HG02943 (cell line): ENCODE results near the gene SHROOM3.
"Not testable (repeated sequence)": the region's sequence is repeated elsewhere in the genome, so short reads cannot be mapped to it uniquely, and the experiment has no call there.

Experiments used
- ATAC-seq: cut with Tn5 transposase; IDR thresholded peaks from one replicate; pipeline ENCODE4 v1.9.1; 2021; ENCODE audit warnings: mild to moderate bottlenecking, low read depth, moderate library complexity; ENCODE audit not compliant: unreplicated experiment

The SHROOM3 gene

GRCh38 chr4:76443376-76443775, 8.3 kb downstream of the SHROOM3 start:
- ATAC-seq, result no peak

- ATAC-seq, result no peak
Observed at GRCh38 chr4:76445911-76446310, 10.9 kb downstream of the SHROOM3 start.

DNA sequence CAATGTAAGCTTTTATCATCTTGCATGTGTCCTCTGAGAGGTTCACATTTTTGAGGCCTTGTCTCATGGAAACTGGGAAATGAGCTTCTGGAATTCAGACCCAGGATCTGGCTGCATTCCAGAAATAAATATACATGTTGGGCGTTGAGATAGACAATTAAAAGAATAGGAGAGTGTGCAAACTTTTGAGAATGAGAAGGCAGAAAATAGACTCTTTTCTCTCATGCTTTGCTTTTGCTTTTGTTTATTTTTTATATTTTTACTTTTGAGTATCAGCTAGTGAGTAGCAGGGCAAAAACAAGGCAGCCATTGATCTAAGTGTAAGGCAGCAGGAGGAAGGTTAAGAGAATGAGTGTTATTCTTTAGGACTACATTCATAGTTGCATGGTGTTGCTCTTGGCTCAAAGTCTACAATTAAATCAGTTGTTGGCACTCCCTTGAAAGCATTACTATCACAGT, 12.4 kb downstream of the SHROOM3 start:
- no peak for ATAC-seq

GRCh38 chr4:76448211-76448610, 13.2 kb downstream of the SHROOM3 start:
- no peak for ATAC-seq

- no peak for ATAC-seq
Observed at GRCh38 chr4:76449362-76449767, 14.3 kb downstream of the SHROOM3 start.

DNA sequence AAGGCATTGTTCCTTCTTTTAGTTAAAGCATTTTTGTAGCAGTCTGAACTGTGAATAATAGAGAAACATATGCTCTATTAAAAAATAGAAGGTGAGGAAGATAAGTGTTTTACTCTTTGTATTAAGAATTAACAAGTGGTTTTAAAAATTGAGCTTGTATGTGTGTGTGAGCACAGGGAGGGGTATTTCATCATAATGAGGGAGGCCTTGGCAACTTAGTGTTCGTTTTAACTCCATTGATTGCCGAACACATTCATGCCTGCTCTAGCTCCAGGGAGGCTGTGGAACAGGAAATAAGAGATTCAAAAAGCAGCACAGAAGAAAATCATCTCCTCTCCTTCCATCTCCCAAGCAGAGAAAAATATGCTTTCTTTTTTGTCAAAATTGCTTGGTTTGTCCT, 14.8 kb downstream of the SHROOM3 start:
- no peak for ATAC-seq

DNA sequence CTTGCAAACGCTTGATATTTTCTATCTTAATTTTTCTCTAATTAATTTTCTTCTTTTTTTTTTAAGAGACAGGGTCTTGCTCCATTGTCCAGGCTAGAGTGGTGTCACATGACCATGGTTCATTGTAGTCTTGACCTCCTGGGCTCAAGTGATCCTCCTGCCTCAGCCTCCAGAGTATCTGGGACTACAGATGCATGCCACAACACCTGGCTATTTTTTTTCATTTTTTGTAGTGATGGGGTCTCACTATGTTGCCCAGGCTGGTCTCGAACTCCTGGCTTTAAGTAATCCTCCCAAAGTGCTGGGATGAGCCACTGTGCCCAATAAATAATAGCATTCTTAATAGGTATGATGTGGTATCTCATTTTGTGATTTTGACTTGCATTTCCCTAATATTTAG, 18.2 kb downstream of the SHROOM3 start:
- ATAC-seq, result no peak

DNA sequence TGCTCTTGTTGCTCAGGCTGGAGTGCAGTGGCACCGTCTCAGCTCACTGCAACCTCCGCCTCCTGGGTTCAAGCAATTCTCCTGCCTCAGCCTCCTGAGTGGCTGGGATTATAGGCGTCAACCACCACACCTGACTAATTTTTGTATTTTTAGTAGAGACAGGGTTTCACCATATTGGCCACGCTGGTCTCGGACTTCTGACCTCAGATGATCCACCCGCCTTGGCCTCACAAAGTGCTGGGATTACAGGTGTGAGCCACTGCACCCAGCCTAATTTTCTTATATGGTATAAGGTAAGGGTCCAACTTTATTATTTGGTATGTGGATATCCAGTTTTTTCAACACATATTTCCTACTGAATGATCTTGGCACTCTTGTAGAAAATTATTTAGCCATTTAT, 19.0 kb downstream of the SHROOM3 start:
- not testable (repeated sequence) for ATAC-seq

GRCh38 chr4:76457885-76458284, 22.9 kb downstream of the SHROOM3 start:
- ATAC-seq, result no peak

DNA sequence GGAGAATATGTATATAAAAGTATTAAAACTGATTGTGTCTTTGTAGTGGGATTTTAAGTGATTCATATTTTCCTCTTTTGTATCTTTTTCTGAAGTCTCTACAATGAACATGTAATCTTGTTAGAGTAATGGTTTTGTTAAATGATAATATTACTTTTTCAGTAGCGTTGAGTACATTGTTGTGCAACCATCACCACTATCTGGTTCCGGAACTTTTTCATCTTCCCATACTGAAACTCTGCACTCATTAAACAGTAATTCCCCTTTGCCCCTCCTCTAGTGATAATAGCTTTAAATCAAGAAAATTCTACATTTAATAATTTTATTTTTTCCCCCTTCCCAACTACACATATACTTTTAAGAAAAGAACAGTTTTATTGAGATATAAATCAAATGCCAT, 23.3 kb downstream of the SHROOM3 start:
- ATAC-seq, result no peak

- no peak for ATAC-seq
Observed at GRCh38 chr4:76458825-76459224, 23.8 kb downstream of the SHROOM3 start.

- no peak for ATAC-seq
Observed at GRCh38 chr4:76459291-76459723, 24.3 kb downstream of the SHROOM3 start.

DNA sequence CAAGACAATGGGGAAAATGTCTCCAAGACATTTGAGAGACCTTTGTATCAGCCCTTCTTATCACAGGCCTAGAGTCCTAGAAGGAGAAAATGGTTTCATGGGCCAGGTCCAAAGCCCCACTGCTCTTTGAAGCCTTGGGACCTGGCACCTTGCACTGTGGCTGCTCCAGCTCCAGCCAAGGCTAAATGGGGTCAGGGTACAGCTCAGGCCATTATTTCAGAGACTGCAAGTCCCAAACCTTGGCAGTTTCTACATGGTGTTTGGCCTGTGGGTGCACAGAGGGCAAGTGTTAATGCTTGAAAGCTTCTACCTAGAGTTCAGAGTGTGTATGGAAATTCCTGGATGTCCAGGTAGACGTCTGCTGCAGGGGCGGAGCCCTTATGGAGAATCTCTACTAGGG, 28.5 kb downstream of the SHROOM3 start:
- no peak for ATAC-seq

DNA sequence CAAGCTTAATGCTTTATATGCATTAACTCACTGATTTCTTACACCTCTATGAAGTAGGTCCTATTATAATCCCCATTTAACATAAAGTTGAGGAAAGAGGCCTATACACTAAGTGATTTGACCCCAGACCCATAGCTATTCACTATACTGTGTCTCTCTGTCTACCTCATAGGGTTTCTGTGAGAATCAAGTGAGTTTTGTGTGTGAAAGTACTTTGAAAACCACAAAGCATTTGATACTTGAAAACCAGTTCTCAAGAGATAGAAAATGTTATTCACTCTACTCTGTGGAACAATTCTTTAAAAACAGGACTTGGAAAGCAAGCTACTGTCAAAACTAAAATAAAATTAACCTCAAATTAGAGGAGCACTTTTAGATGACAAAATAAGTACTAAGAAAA, 35.0 kb downstream of the SHROOM3 start:
- no peak for ATAC-seq

DNA sequence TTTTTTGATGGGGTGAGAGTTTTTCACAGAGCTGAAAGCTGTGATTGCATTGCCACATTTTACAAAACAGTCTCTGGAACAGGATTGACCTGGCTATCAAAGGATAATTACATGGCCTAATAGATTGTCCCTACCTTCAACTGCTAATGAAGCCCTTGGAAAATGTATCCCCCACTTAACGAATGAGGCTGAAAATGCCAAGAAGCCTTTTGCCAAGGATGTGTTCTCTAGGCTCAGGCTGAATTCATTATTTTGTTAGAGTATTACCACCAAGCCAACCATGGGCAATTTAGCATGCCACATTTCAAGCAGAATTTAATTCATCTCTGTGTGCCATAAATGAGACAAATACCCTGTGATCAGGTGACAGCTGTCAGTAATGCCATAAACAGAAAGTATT, 35.5 kb downstream of the SHROOM3 start:
- no peak for ATAC-seq

- ATAC-seq, result no peak
Observed at GRCh38 chr4:76476571-76476970, 41.5 kb downstream of the SHROOM3 start.

- ATAC-seq, result no peak
Observed at GRCh38 chr4:76484654-76485053, 49.6 kb downstream of the SHROOM3 start.

DNA sequence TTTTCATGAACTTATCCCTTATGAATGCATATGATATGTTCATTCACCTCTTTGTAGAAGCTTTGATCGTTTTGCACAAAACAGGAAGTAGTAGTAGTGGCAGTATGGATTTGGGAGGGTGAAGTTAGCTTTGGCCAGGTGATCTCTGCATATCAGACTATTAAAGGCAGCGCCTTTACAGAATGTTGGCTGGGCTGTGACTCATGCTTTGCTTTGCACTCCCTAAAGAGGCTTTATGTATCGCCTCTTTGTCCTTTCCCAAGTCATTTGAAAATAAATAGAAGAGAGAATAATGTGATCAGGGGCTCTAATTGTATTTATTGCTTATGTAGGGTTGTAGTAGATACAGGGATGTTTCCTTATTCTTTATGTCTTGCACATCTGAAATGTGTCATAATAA, 50.4 kb downstream of the SHROOM3 start:
- ATAC-seq, result no peak

- no peak for ATAC-seq
Observed at GRCh38 chr4:76486588-76487276, 51.7 kb downstream of the SHROOM3 start.

GRCh38 chr4:76487621-76488020, 52.6 kb downstream of the SHROOM3 start:
- ATAC-seq, result no peak

- ATAC-seq, result no peak
Observed at GRCh38 chr4:76488455-76488854, 53.4 kb downstream of the SHROOM3 start.

- ATAC-seq, result no peak
Observed at GRCh38 chr4:76488888-76489685, 54.1 kb downstream of the SHROOM3 start.
